BE2C (cell line): ENCODE data around the gene TSKU.

ENCODE experiments used
- DNase-seq: peaks from one replicate; pipeline ENCODE4 v3.0.0-alpha.2; 2020
- H3K27me3 ChIP-seq: fragments of 250-450 bp; sonication (Bioruptor Pico); 2 replicates; pipeline ENCODE4 v1.5.1; 2020; ENCODE audit warnings: mild to moderate bottlenecking
- H3K36me3 ChIP-seq: fragments of 250-450 bp; sonication (Bioruptor Pico); 2 replicates; pipeline ENCODE4 v1.5.1; 2020; ENCODE audit warnings: mild to moderate bottlenecking
- H3K4me1 ChIP-seq: fragments of 250-450 bp; sonication (Bioruptor Pico); 2 replicates; pipeline ENCODE4 v1.5.1; 2020
- H3K4me3 ChIP-seq: 2 replicates; pipeline ENCODE4 v1.5.1; 2011; ENCODE audit warnings: low read depth, low read length
- H3K9me3 ChIP-seq: fragments of 250-450 bp; sonication (Bioruptor Pico); 2 replicates; pipeline ENCODE4 v1.5.1; 2020
- CTCF ChIP-seq: IDR thresholded peaks from 2 replicates; pipeline ENCODE4 v1.5.1; 2012; ENCODE audit warnings: mild to moderate bottlenecking, low read depth, low read length

TSKU gene

GRCh38 chr11:76791861-76792260 is 8.7 kb downstream of the TSKU start:
- Histone ChIP-seq H3K4me1 (peaks cover 14% of the 10 kb centered on the region), H3K36me3 (peaks cover 18% of the 10 kb centered on the region), H3K9me3 (no peaks in the 10 kb centered on the region), H3K4me3 (no peak overlapping the region), H3K27me3 (no peaks in the 10 kb centered on the region)
- DNase-seq, result no peak
- TF ChIP-seq CTCF, result no peak

- H3K27me3 ChIP-seq, result no peaks in the 10 kb centered on the region
- no peak for DNase-seq
- no peak for TF ChIP-seq CTCF
- peaks cover 6% of the 10 kb centered on the region for H3K4me1 ChIP-seq
- H3K36me3 ChIP-seq, result peaks cover 11% of the 10 kb centered on the region
- H3K9me3 ChIP-seq, result no peaks in the 10 kb centered on the region
- no peak overlapping the region for H3K4me3 ChIP-seq
Observed at GRCh38 chr11:76792505-76793264, 9.5 kb downstream of the TSKU start.

- Histone ChIP-seq H3K9me3 (no peaks in the 10 kb centered on the region), H3K27me3 (no peaks in the 10 kb centered on the region), H3K4me3 (no peak overlapping the region), H3K36me3 (peaks cover 11% of the 10 kb centered on the region), H3K4me1 (peaks cover 4% of the 10 kb centered on the region)
- no peak for DNase-seq
- TF ChIP-seq CTCF, result no peak
Observed at GRCh38 chr11:76793391-76794291, 10.5 kb downstream of the TSKU start.

- H3K36me3 ChIP-seq, result peaks cover 11% of the 10 kb centered on the region
- H3K4me3 ChIP-seq, result no peak overlapping the region
- H3K27me3 ChIP-seq, result no peaks in the 10 kb centered on the region
- peaks cover 7% of the 10 kb centered on the region for H3K4me1 ChIP-seq
- no peak for DNase-seq
- no peaks in the 10 kb centered on the region for H3K9me3 ChIP-seq
- no peak for TF ChIP-seq CTCF
Observed at GRCh38 chr11:76794371-76795289, 11.5 kb downstream of the TSKU start.

- peaks cover 7% of the 10 kb centered on the region for H3K4me1 ChIP-seq
- TF ChIP-seq CTCF, result no peak
- H3K27me3 ChIP-seq, result no peaks in the 10 kb centered on the region
Observed at GRCh38 chr11:76795290-76795935, 12.3 kb downstream of the TSKU start.

More at GRCh38 chr11:76795290-76795935, 12.3 kb downstream of the TSKU start:
- peaks cover 11% of the 10 kb centered on the region for H3K36me3 ChIP-seq
- no peak overlapping the region for H3K4me3 ChIP-seq
- no peak for DNase-seq
- no peaks in the 10 kb centered on the region for H3K9me3 ChIP-seq
